GM12878 (cell line): ENCODE results near the gene SESTD1. TPM values are rescaled to one million over a fixed set of nuclear protein-coding genes. Genes with fewer than 3 reads are reported as not detected.

Source experiments
- ATAC-seq: fragments of 200-7000 bp; cut with Tn5 transposase; 3 replicates; pipeline ENCODE4 v1.9.1; 2020; ENCODE audit warnings: mild to moderate bottlenecking, moderate library complexity
- BruUV-seq: library from RNA; stranded (reverse); fragments of 400-500 nt; replicated peaks from 2 replicates; lab custom pipeline; 2021; lab: Mats Ljungman, UMichigan
- CTCF ChIA-PET: fragments of 300-600 bp; sonication (Branson Sonifier 250); formaldehyde crosslinking; extraction: SDS; loops from one replicate; lab custom pipeline; 2021; ENCODE audit warnings: inconsistent platforms; lab: Yijun Ruan, JAX
- POLR2A ChIA-PET: fragments of 350-600 bp; formaldehyde crosslinking; extraction: SDS; loops from one replicate; lab custom pipeline; 2021; ENCODE audit warnings: inconsistent platforms; lab: Charles Lee
- RAD21 ChIA-PET: fragments of 300-600 bp; sonication (Branson Sonifier 250); formaldehyde crosslinking; loops from one replicate; lab custom pipeline; 2023; ENCODE audit warnings: antibody characterized with exemption; ENCODE audit not compliant: unreplicated experiment; lab: Charles Lee
- SMC1A ChIA-PET: fragments of 300-600 bp; sonication (Branson Sonifier 250); formaldehyde crosslinking; loops from one replicate; lab custom pipeline; 2023; ENCODE audit not compliant: unreplicated experiment, uncharacterized antibody; lab: Charles Lee
- DNase-seq: peaks from one replicate; pipeline ENCODE4 v3.0.0-alpha.2; 2011; ENCODE audit warnings: low read depth, low spot score
- FAIRE-seq: peaks from 3 replicates; lab custom pipeline; 2011; peaks lifted over from hg19 to GRCh38; lab: Jason Lieb, UNC
- H2AFZ ChIP-seq: 2 replicates; pipeline ENCODE4 v1.6.0; 2011; ENCODE audit warnings: low read depth, low read length, control low read depth; ENCODE audit not compliant: control insufficient read depth
- H3K27ac ChIP-seq: 2 replicates; pipeline ENCODE4 v1.5.1; 2011; ENCODE audit warnings: control low read depth; ENCODE audit not compliant: control insufficient read depth, insufficient read depth
- H3K27me3 ChIP-seq, 2 experiments: replicated peaks in 1 of 2; 2 replicates each; pipeline versions ENCODE4 v1.6.0 to v1.6.1; 2011; ENCODE audit warnings: low read length in 1 of 2; ENCODE audit not compliant: control insufficient read depth in 2 of 2, insufficient read depth in 2 of 2
- H3K36me3 ChIP-seq, 2 experiments: 2 replicates each; pipeline ENCODE4 v1.5.1; 2011; ENCODE audit warnings: low read length in 1 of 2; ENCODE audit not compliant: control insufficient read depth in 2 of 2, insufficient read depth in 2 of 2
- H3K4me1 ChIP-seq: 2 replicates; pipeline ENCODE4 v1.6.1; 2011; ENCODE audit warnings: mild to moderate bottlenecking, low read length, moderate library complexity, mixed read lengths; ENCODE audit not compliant: control insufficient read depth, insufficient read depth
- H3K4me2 ChIP-seq: 2 replicates; pipeline ENCODE4 v1.6.0; 2011; ENCODE audit warnings: control low read depth; ENCODE audit not compliant: control insufficient read depth, insufficient read depth
- H3K4me3 ChIP-seq: fragments of 200-600 bp; sonication (generic); 2 replicates; pipeline ENCODE4 v1.5.1; 2016
- H3K79me2 ChIP-seq: 2 replicates; pipeline ENCODE4 v1.6.0; 2011; ENCODE audit warnings: low read length; ENCODE audit not compliant: control insufficient read depth, insufficient read depth
- H3K9ac ChIP-seq: 2 replicates; pipeline ENCODE4 v1.8.0; 2011; ENCODE audit warnings: low read length, control low read depth, mixed read lengths; ENCODE audit not compliant: control insufficient read depth, insufficient read depth
- H3K9me3 ChIP-seq: replicated peaks from 3 replicates; pipeline ENCODE4 v1.5.1; 2011; ENCODE audit warnings: mild to moderate bottlenecking, low read length; ENCODE audit not compliant: control insufficient read depth, insufficient read depth
- H4K20me1 ChIP-seq: 2 replicates; pipeline ENCODE4 v1.6.0; 2011; ENCODE audit not compliant: control insufficient read depth, insufficient read depth
- ATF3 ChIP-seq: IDR thresholded peaks from 2 replicates; pipeline ENCODE4 v1.6.1; 2011; ENCODE audit warnings: low read depth, mild to moderate bottlenecking, low read length, moderate library complexity, borderline replicate concordance; ENCODE audit errors: extremely low read depth
- BCL11A ChIP-seq: IDR thresholded peaks from 2 replicates; pipeline ENCODE4 v1.6.1; 2011; ENCODE audit warnings: low read depth, low read length
- BMI1 ChIP-seq: fragments of 450-650 bp; IDR thresholded peaks from 2 replicates; pipeline ENCODE4 v1.6.1; 2016; ENCODE audit warnings: mild to moderate bottlenecking, moderate library complexity, borderline replicate concordance
- CBFB ChIP-seq: IDR thresholded peaks from 2 replicates; pipeline ENCODE4 v1.6.1; 2016; ENCODE audit warnings: antibody characterized with exemption, low read depth
- FOS ChIP-seq: IDR thresholded peaks from 3 replicates; pipeline ENCODE4 v1.6.1; 2011; ENCODE audit warnings: borderline replicate concordance; ENCODE audit not compliant: insufficient read length; ENCODE audit errors: extremely low read depth
- FOXK2 ChIP-seq: fragments of 450-650 bp; IDR thresholded peaks from 2 replicates; pipeline ENCODE4 v1.6.1; 2017; ENCODE audit warnings: mild to moderate bottlenecking, moderate library complexity
- JUNB ChIP-seq: IDR thresholded peaks from 2 replicates; pipeline ENCODE4 v1.6.1; 2016; ENCODE audit warnings: antibody characterized with exemption, mild to moderate bottlenecking
- KDM1A ChIP-seq: fragments of 200-600 bp; sonication (generic); IDR thresholded peaks from 2 replicates; pipeline ENCODE4 v1.6.1; 2016; ENCODE audit warnings: borderline replicate concordance
- PAX5 ChIP-seq: IDR thresholded peaks from 2 replicates; pipeline ENCODE4 v1.6.1; 2011; ENCODE audit warnings: low read depth, low read length, borderline replicate concordance
- POLR2AphosphoS2 ChIP-seq: IDR thresholded peaks from 2 replicates; pipeline ENCODE4 v1.6.1; 2011; ENCODE audit warnings: low read depth, mild to moderate bottlenecking, low read length, improper control_type of control experiment, moderate library complexity
- STAT1 ChIP-seq: fragments of 450-650 bp; conservative IDR thresholded peaks from 2 replicates; pipeline ENCODE4 v1.6.1; 2014; ENCODE audit warnings: antibody characterized with exemption, mild to moderate bottlenecking
- ZBTB33 ChIP-seq: fragments of 450-650 bp; IDR thresholded peaks from 2 replicates; pipeline ENCODE4 v1.6.1; 2017; ENCODE audit warnings: mild to moderate bottlenecking
- WGBS: methylation state at CpG from one replicate; pipeline ENCODE4 v1.1.6; 2016; ENCODE audit warnings: low lambda C conversion rate; ENCODE audit not compliant: insufficient replicate concordance, insufficient coverage; ENCODE audit errors: missing lambda C conversion rate; 5-methylcytosine and 5-hydroxymethylcytosine counted together
- in situ Hi-C: fragments of 300-500 bp; cut with MboI; formaldehyde crosslinking; loops from 9 replicates; pipeline ENCODE4 v1.14.3; 2018; ENCODE audit warnings: mixed read lengths
- intact Hi-C: fragments of 100-400 bp; cut with micrococcal nuclease; formaldehyde crosslinking; loops from one replicate; pipeline ENCODE4 v1.14.2; 2022; ENCODE audit not compliant: unreplicated experiment
- polyA plus RNA-seq, 11 experiments: library from polyadenylated mRNA; depleted of rRNA in 4 of 11; unstranded in 6 of 11; stranded (reverse) in 5 of 11; fragments of >200 nt; fragmentation: Nextera tagmentation in 4 of 11; fragmentation: Illumina TruSeq in 1 of 11; extraction: Ambion mirVana in 4 of 11; extraction: Trizol in 1 of 11; gene quantifications; 1 replicate in 1 of 11; 2 replicates in 10 of 11; pipeline versions ENCODE4 v1.2.1 to v1.2.3, GENCODE V29; 2011 to 2016; ENCODE audit warnings: inconsistent platforms in 2 of 11, missing spikeins in 2 of 11, low read depth in 1 of 11
- total RNA-seq, 4 experiments: library from RNA; depleted of rRNA in 3 of 4; stranded (reverse); fragments of >200 nt in 3 of 4; fragmentation: Illumina TruSeq in 1 of 4; extraction: Trizol in 1 of 4; gene quantifications; 2 replicates each; pipeline versions ENCODE4 v1.2.1 to v1.2.3, GENCODE V29; 2013 to 2021
- TF ChIP-seq, protein P1 (sequence below), 3 experiments: IDR thresholded peaks in 2 of 3; conservative IDR thresholded peaks in 1 of 3; 2 replicates each; pipeline ENCODE4 v1.5.1; 2011; ENCODE audit warnings: low read depth in 3 of 3, low read length in 3 of 3, mild to moderate bottlenecking in 3 of 3, control low read depth in 2 of 3, moderate library complexity in 2 of 3, inconsistent platforms in 1 of 3, mixed read lengths in 1 of 3; ENCODE audit not compliant: control insufficient read depth in 2 of 3, insufficient read depth in 1 of 3; ENCODE audit errors: extremely low read depth in 1 of 3
- TF ChIP-seq, protein P2 (sequence below): IDR thresholded peaks from 2 replicates; pipeline ENCODE4 v1.6.1; 2012; ENCODE audit warnings: low read depth, low read length, improper control_type of control experiment

Gene SESTD1
- total and polyA plus RNA-seq, 10 of the 15 experiments (the other 5 are each of a cell fraction or from before 2014, with no cell fraction given) = 4.4 to 22.7 (median 9.5) TPM

DNA sequence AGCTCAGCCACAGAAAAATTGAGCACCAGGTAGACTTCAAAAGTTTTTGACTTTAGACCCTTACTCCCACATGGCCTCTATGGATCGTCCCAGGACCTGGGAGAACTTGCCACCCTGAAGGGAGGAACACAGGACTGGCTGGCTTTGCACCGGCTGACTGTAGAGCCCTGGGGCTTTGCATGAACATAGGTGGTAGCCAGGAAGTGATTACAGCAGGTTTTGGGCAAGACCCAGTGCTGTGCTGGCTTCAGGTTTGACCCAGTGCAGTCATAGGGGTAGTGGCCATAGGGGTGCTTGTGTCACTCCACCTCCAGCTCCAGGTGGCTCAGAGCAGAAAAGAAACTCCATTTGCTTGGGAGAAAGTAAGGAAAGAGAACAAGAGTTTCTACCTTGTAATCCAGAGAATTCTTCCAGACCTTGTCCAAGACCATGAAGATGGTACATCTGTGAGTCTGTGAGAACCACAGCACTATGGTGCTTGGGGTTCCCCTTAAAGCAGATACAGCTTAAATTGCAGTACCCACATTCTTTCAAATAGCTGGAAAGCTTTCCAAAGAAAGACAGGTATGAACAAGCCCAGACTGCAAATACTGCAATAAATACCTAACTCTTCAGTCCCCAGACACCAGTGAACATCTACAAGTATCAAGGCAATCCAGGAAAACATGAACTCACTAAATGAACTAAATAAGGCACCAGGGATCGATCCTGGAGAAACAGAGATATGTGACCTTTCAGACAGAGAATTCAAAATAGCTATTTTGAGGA is 13.0 kb upstream of the SESTD1 start:
- Histone ChIP-seq H3K36me3 (no peaks in the 10 kb centered on the region), H3K9ac (no peak overlapping the region), H4K20me1 (no peaks in the 10 kb centered on the region), H3K4me1 (no peaks in the 10 kb centered on the region), H3K4me3 (no peak overlapping the region), H3K9me3 (no peaks in the 10 kb centered on the region), H3K27ac (no peak overlapping the region), H2AFZ (no peak overlapping the region), H3K27me3 (no peaks in the 10 kb centered on the region), H3K79me2 (no peaks in the 10 kb centered on the region), H3K4me2 (no peak overlapping the region)
- in situ Hi-C loops = no loop called here
- POLR2A ChIA-PET = no interaction called here
- no peak for ATAC-seq
- no peak for DNase-seq
- no TSS peak for BruUV-seq
- SMC1A ChIA-PET = interaction anchor here (1.0 to 1.4 kb wide), 4 partner anchors 19 to 255 kb away, joined by 3 read pairs; no protein-coding TSS in a partner anchor
- 52% methylated on average over 3 of the region's 3 CpGs for WGBS
- RAD21 ChIA-PET = no interaction called here
- intact Hi-C loops = no loop called here
- no peak for FAIRE-seq
- CTCF ChIA-PET = interaction anchor here (0.5 kb wide), 1 partner anchor 370 kb away, joined by 3 read pairs; no protein-coding TSS in a partner anchor
- TF ChIP-seq FOXK2 (no peak), JUNB (no peak), POLR2AphosphoS2 (no peak), ZBTB33 (no peak), STAT1 (no peak), FOS (no peak), KDM1A (no peak), PAX5 (no peak), CBFB (no peak), ATF3 (no peak), BMI1 (no peak), BCL11A (no peak)
- TF ChIP-seq, protein P1, sequence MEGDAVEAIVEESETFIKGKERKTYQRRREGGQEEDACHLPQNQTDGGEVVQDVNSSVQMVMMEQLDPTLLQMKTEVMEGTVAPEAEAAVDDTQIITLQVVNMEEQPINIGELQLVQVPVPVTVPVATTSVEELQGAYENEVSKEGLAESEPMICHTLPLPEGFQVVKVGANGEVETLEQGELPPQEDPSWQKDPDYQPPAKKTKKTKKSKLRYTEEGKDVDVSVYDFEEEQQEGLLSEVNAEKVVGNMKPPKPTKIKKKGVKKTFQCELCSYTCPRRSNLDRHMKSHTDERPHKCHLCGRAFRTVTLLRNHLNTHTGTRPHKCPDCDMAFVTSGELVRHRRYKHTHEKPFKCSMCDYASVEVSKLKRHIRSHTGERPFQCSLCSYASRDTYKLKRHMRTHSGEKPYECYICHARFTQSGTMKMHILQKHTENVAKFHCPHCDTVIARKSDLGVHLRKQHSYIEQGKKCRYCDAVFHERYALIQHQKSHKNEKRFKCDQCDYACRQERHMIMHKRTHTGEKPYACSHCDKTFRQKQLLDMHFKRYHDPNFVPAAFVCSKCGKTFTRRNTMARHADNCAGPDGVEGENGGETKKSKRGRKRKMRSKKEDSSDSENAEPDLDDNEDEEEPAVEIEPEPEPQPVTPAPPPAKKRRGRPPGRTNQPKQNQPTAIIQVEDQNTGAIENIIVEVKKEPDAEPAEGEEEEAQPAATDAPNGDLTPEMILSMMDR (IDR thresholded peaks at IDR 0.05 in 2 of 3, conservative IDR thresholded peaks at IDR 0.05 in 1 of 3; ENCODE audit: control insufficient read depth in 2 of 3, extremely low read depth in 1 of 3, insufficient read depth in 1 of 3, low read depth in 3 of 3, low read length in 3 of 3) = no peak
- TF ChIP-seq, protein P2, sequence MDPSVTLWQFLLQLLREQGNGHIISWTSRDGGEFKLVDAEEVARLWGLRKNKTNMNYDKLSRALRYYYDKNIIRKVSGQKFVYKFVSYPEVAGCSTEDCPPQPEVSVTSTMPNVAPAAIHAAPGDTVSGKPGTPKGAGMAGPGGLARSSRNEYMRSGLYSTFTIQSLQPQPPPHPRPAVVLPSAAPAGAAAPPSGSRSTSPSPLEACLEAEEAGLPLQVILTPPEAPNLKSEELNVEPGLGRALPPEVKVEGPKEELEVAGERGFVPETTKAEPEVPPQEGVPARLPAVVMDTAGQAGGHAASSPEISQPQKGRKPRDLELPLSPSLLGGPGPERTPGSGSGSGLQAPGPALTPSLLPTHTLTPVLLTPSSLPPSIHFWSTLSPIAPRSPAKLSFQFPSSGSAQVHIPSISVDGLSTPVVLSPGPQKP = no peak
